Astrocyte (in vitro differentiated cells and primary cell): Measurements from ENCODE around the gene SYNM. TPM values are rescaled to one million over a fixed set of nuclear protein-coding genes. Genes with fewer than 3 reads are reported as not detected.
A peak's percentile ranks its signal among the peaks of the same experiment; 100 is the strongest.

ENCODE experiments used
- DNase-seq: peaks from one replicate; pipeline ENCODE4 v3.0.0-alpha.2; 2010; ENCODE audit warnings: low read depth
- FAIRE-seq: peaks from 2 replicates; lab custom pipeline; 2011; peaks lifted over from hg19 to GRCh38; lab: Jason Lieb, UNC
- H2AFZ ChIP-seq: 2 replicates; pipeline ENCODE4 v1.6.0; 2012; ENCODE audit warnings: low read depth, low read length, inconsistent platforms
- H3K27ac ChIP-seq: 2 replicates; pipeline ENCODE4 v1.5.1; 2011; ENCODE audit warnings: low read depth, low read length, inconsistent platforms
- H3K27me3 ChIP-seq: 2 replicates; pipeline ENCODE4 v1.6.0; 2011; ENCODE audit warnings: low read length, inconsistent platforms; ENCODE audit not compliant: insufficient read depth
- H3K36me3 ChIP-seq: 2 replicates; pipeline ENCODE4 v1.5.1; 2011; ENCODE audit warnings: low read length, inconsistent platforms; ENCODE audit not compliant: insufficient read depth
- H3K4me1 ChIP-seq: 2 replicates; pipeline ENCODE4 v1.5.1; 2011; ENCODE audit warnings: low read length, inconsistent platforms; ENCODE audit not compliant: insufficient read depth
- H3K4me2 ChIP-seq: 2 replicates; pipeline ENCODE4 v1.6.0; 2012; ENCODE audit warnings: low read length, inconsistent platforms
- H3K4me3 ChIP-seq: 2 replicates; pipeline ENCODE4 v1.5.1; 2011; ENCODE audit warnings: low read depth, mild to moderate bottlenecking, low read length, inconsistent platforms; ENCODE audit not compliant: insufficient read depth
- H3K79me2 ChIP-seq: 2 replicates; pipeline ENCODE4 v1.6.0; 2012; ENCODE audit warnings: mild to moderate bottlenecking, low read length, inconsistent platforms; ENCODE audit not compliant: insufficient read depth
- H3K9ac ChIP-seq: 2 replicates; pipeline ENCODE4 v1.6.0; 2012; ENCODE audit warnings: mild to moderate bottlenecking, low read length, inconsistent platforms
- H3K9me3 ChIP-seq: 2 replicates; pipeline ENCODE4 v1.5.1; 2012; ENCODE audit warnings: low read depth, mild to moderate bottlenecking, low read length, inconsistent platforms; ENCODE audit not compliant: insufficient read depth
- H4K20me1 ChIP-seq: 2 replicates; pipeline ENCODE4 v1.6.0; 2012; ENCODE audit warnings: low read length, inconsistent platforms; ENCODE audit not compliant: insufficient read depth
- H3K27ac Mint-ChIP-seq: one replicate; pipeline ENCODE4 v1.8.0; 2021; ENCODE audit warnings: mild to moderate bottlenecking, mixed read lengths; ENCODE audit not compliant: unreplicated experiment
- H3K27me3 Mint-ChIP-seq: one replicate; pipeline ENCODE4 v1.8.0; 2021; ENCODE audit warnings: low read depth, mixed read lengths; ENCODE audit not compliant: unreplicated experiment
- H3K36me3 Mint-ChIP-seq: one replicate; pipeline ENCODE4 v1.8.0; 2021; ENCODE audit warnings: low read depth, mixed read lengths; ENCODE audit not compliant: unreplicated experiment
- H3K4me1 Mint-ChIP-seq: one replicate; pipeline ENCODE4 v1.8.0; 2021; ENCODE audit warnings: low read depth, mixed read lengths; ENCODE audit not compliant: unreplicated experiment
- H3K4me3 Mint-ChIP-seq: one replicate; pipeline ENCODE4 v1.8.0; 2021; ENCODE audit warnings: mild to moderate bottlenecking, moderate library complexity, mixed read lengths; ENCODE audit not compliant: unreplicated experiment
- H3K9me3 Mint-ChIP-seq: one replicate; pipeline ENCODE4 v1.8.0; 2021; ENCODE audit warnings: mild to moderate bottlenecking, mixed read lengths; ENCODE audit not compliant: unreplicated experiment
- CTCF ChIP-seq: IDR thresholded peaks from 2 replicates; pipeline ENCODE4 v1.5.1; 2011; ENCODE audit warnings: low read depth, mild to moderate bottlenecking, inconsistent platforms, low read length, moderate library complexity; ENCODE audit not compliant: insufficient read depth
- EZH2 ChIP-seq: IDR thresholded peaks from 2 replicates; pipeline ENCODE4 v1.6.1; 2012; ENCODE audit warnings: mild to moderate bottlenecking, low read length, inconsistent platforms; ENCODE audit not compliant: insufficient read depth
- total RNA-seq: library from RNA; stranded (reverse); gene quantifications from 2 replicates; pipeline ENCODE4 v1.2.1, GENCODE V29; 2021

The SYNM gene
- total RNA-seq, 1 donor from 2014 or later, result 9.7 TPM

GRCh38 chr15:99163271-99164062, 58.6 kb downstream of the SYNM start:
- Mint-ChIP-seq H3K9me3 (no peaks in the 10 kb centered on the region), H3K27ac (no peak overlapping the region), H3K27me3 (no peaks in the 10 kb centered on the region), H3K36me3 (peaks cover 33% of the 10 kb centered on the region), H3K4me3 (no peak overlapping the region), H3K4me1 (peaks cover 3% of the 10 kb centered on the region)
- H3K9ac ChIP-seq, result no peak overlapping the region
- H3K36me3 ChIP-seq, result peaks cover 7% of the 10 kb centered on the region
- DNase-seq (peak; percentile 16), FAIRE-seq (no peak)
- H2AFZ ChIP-seq, result no peak overlapping the region
- no peak overlapping the region for H3K4me2 ChIP-seq
- H3K9me3 ChIP-seq, result no peaks in the 10 kb centered on the region
- H3K27me3 ChIP-seq, result no peaks in the 10 kb centered on the region
- no peak overlapping the region for H3K4me3 ChIP-seq
- H3K79me2 ChIP-seq, result no peaks in the 10 kb centered on the region
- H3K4me1 ChIP-seq, result no peaks in the 10 kb centered on the region
- TF ChIP-seq CTCF (no peak), EZH2 (no peak)
- H4K20me1 ChIP-seq, result no peaks in the 10 kb centered on the region
- H3K27ac ChIP-seq, result no peak overlapping the region

GRCh38 chr15:99164119-99164518, 59.2 kb downstream of the SYNM start:
- Histone ChIP-seq H2AFZ (no peak overlapping the region), H3K9me3 (no peaks in the 10 kb centered on the region), H4K20me1 (no peaks in the 10 kb centered on the region), H3K27ac (no peak overlapping the region), H3K36me3 (peaks cover 7% of the 10 kb centered on the region), H3K79me2 (no peaks in the 10 kb centered on the region), H3K4me3 (no peak overlapping the region), H3K4me1 (peaks cover 4% of the 10 kb centered on the region), H3K9ac (no peak overlapping the region), H3K4me2 (no peak overlapping the region), H3K27me3 (no peaks in the 10 kb centered on the region)
- Mint-ChIP-seq H3K27ac (no peak overlapping the region), H3K4me3 (no peak overlapping the region), H3K4me1 (peaks cover 6% of the 10 kb centered on the region), H3K9me3 (no peaks in the 10 kb centered on the region), H3K27me3 (no peaks in the 10 kb centered on the region), H3K36me3 (peaks cover 29% of the 10 kb centered on the region)
- no peak for TF ChIP-seq CTCF
- TF ChIP-seq EZH2, result no peak
- FAIRE-seq (no peak), DNase-seq (no peak)
